ENCODE measurements around the gene GGN.

DNA sequence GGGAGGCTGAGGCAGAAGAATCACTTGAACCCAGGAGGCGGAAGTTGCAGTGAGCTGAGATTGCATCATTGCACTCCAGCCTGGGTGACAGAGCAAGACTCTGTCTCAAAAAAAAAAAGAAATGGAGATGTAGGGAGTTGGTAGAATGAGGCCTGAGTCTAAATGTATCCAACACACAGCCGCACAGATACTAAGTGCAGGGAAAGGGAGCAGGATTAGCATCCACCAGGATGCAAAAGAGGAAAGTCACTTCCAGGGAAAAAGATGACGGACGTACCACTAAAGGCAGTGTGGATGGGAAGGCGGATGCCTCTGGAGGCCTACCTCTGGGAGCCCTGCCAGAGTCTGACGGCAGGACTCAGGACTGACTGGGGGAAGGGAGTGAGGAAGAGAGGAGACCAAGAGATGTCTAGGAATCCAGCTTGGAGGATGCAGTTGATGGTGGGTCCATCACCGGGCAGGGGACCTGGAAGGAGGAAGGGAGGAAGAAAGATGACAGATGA is 21.8 kb upstream of the GGN start:
- TF ChIP-seq, protein P1, sequence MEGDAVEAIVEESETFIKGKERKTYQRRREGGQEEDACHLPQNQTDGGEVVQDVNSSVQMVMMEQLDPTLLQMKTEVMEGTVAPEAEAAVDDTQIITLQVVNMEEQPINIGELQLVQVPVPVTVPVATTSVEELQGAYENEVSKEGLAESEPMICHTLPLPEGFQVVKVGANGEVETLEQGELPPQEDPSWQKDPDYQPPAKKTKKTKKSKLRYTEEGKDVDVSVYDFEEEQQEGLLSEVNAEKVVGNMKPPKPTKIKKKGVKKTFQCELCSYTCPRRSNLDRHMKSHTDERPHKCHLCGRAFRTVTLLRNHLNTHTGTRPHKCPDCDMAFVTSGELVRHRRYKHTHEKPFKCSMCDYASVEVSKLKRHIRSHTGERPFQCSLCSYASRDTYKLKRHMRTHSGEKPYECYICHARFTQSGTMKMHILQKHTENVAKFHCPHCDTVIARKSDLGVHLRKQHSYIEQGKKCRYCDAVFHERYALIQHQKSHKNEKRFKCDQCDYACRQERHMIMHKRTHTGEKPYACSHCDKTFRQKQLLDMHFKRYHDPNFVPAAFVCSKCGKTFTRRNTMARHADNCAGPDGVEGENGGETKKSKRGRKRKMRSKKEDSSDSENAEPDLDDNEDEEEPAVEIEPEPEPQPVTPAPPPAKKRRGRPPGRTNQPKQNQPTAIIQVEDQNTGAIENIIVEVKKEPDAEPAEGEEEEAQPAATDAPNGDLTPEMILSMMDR (IDR thresholded peaks at IDR 0.05 in 4 of 5, conservative IDR thresholded peaks at IDR 0.05 in 1 of 5), result no peak
- no peak for TF ChIP-seq POLR2A (IDR thresholded peaks at IDR 0.05)

Data from gastrocnemius medialis (tissue), 4 donors.